GM19328 (cell line): ENCODE measurements around the gene MROH2B.

Experiments
- ATAC-seq: cut with Tn5 transposase; IDR thresholded peaks from one replicate; pipeline ENCODE4 v1.9.1; 2021; ENCODE audit warnings: mild to moderate bottlenecking, moderate library complexity; ENCODE audit not compliant: unreplicated experiment

Gene MROH2B

GRCh38 chr5:41071242-41071641 is at the start of gene MROH2B:
MROH2B (minus strand) TSS chr5:41071342; CDS start chr5:41070852, 490 bp downstream.
- ATAC-seq: no peak

GRCh38 chr5:41120600-41120999 is 49.5 kb upstream of the MROH2B start:
- no peak for ATAC-seq

GRCh38 chr5:41118177-41118576 is 47.0 kb upstream of the MROH2B start:
- no peak for ATAC-seq

GRCh38 chr5:41115281-41115680 is 44.1 kb upstream of the MROH2B start:
- ATAC-seq: no peak

GRCh38 chr5:41112486-41113455 is 41.6 kb upstream of the MROH2B start:
- ATAC-seq: no peak

- ATAC-seq: no peak
These were observed 38.0 kb upstream of the MROH2B start for GRCh38 chr5:41109186-41109585.

GRCh38 chr5:41102341-41102740 is 31.2 kb upstream of the MROH2B start:
- ATAC-seq: no peak

- ATAC-seq: no peak
These were observed 26.5 kb upstream of the MROH2B start for GRCh38 chr5:41097642-41098041.

GRCh38 chr5:41095324-41096101 is 24.4 kb upstream of the MROH2B start:
- ATAC-seq: no peak

- no peak for ATAC-seq
These were observed 23.7 kb upstream of the MROH2B start for GRCh38 chr5:41094871-41095270.

- no peak for ATAC-seq
These were observed 22.7 kb upstream of the MROH2B start for GRCh38 chr5:41093803-41094202.

- ATAC-seq: no peak
These were observed 16.3 kb upstream of the MROH2B start for GRCh38 chr5:41087461-41087860.

- ATAC-seq: no peak
These were observed 12.2 kb upstream of the MROH2B start for GRCh38 chr5:41083306-41083705.

GRCh38 chr5:41071975-41072374 is 833 bp upstream of the MROH2B start:
- ATAC-seq: no peak

- no peak for ATAC-seq
These were observed 3.2 kb downstream of the MROH2B start for GRCh38 chr5:41067714-41068568.

GRCh38 chr5:41065691-41066335 is 5.3 kb downstream of the MROH2B start:
- ATAC-seq: no peak

- ATAC-seq: no peak
These were observed 13.2 kb downstream of the MROH2B start for GRCh38 chr5:41057940-41058339.

GRCh38 chr5:41057231-41057630 is 13.9 kb downstream of the MROH2B start:
- no peak for ATAC-seq

GRCh38 chr5:41048986-41049385 is 22.2 kb downstream of the MROH2B start:
- ATAC-seq: no peak

GRCh38 chr5:41043109-41043747 is 27.9 kb downstream of the MROH2B start:
- ATAC-seq: no peak
